Neural progenitor cell (in vitro differentiated cells): ENCODE results near the gene HPSE2.
"Not testable (repeated sequence)": the region's sequence is repeated elsewhere in the genome, so short reads cannot be mapped to it uniquely, and the experiment has no call there.

Experiments
- CTCF ChIP-seq: fragments of 200-600 bp; sonication (generic); IDR thresholded peaks from 2 replicates; pipeline ENCODE4 v1.5.1; 2017; ENCODE audit warnings: antibody characterized with exemption, mild to moderate bottlenecking
- EZH2phosphoT487 ChIP-seq: fragments of 200-600 bp; sonication (generic); IDR thresholded peaks from 2 replicates; pipeline ENCODE4 v1.6.1; 2017; ENCODE audit warnings: antibody characterized with exemption

GRCh38 chr10:98502535-98502934 lies 733.1 kb downstream of the HPSE2 start:
- TF ChIP-seq EZH2phosphoT487, CTCF: not testable (repeated sequence)
